ENCODE measurements around the gene KIN.
"Not testable (repeated sequence)": the region's sequence is repeated elsewhere in the genome, so short reads cannot be mapped to it uniquely, and the experiment has no call there.

KIN gene

DNA sequence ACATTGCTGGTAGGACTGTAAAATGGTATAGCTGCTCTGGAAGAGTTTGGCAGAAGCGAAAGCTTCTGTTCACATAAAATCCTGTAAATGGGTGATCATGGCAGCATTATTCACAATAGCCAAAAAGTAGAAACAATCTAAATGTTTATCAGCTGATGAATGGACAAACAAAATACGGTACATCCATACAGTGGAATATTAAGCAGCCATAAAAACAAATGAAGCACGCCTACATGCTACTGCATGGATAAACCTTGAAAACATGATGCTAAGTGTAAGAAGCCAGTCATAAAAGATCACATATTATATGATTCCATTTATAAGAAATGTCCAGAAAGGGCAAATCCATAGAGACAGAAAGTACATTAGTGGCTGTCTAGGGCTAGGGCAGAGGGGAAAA is 32.7 kb downstream of the KIN start:
- TF ChIP-seq, protein P1, sequence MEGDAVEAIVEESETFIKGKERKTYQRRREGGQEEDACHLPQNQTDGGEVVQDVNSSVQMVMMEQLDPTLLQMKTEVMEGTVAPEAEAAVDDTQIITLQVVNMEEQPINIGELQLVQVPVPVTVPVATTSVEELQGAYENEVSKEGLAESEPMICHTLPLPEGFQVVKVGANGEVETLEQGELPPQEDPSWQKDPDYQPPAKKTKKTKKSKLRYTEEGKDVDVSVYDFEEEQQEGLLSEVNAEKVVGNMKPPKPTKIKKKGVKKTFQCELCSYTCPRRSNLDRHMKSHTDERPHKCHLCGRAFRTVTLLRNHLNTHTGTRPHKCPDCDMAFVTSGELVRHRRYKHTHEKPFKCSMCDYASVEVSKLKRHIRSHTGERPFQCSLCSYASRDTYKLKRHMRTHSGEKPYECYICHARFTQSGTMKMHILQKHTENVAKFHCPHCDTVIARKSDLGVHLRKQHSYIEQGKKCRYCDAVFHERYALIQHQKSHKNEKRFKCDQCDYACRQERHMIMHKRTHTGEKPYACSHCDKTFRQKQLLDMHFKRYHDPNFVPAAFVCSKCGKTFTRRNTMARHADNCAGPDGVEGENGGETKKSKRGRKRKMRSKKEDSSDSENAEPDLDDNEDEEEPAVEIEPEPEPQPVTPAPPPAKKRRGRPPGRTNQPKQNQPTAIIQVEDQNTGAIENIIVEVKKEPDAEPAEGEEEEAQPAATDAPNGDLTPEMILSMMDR (IDR thresholded peaks at IDR 0.05; ENCODE audit: low read depth, low read length): no peak

DNA sequence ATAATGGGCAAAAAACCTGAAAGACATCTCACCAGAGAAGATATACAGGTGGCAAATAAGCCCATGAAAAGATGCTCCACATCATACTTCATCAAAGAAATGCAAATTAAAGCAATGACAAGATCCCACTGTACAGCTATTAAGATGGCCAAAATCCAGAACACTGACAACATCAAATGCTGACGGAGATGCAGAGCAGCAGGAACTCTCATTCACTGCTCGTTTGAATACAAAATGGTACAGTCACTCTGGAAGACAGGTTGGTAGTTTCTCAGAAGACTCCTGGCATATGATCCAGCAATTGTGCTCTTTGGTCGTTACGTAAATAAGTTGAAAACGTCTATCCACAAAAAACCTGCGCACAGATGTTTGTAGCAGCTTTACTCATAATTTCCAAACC is 35.5 kb downstream of the KIN start:
- TF ChIP-seq, protein P1 (IDR thresholded peaks at IDR 0.05; ENCODE audit: low read depth, low read length): no peak

More for the DNA sequence above, 32.7 kb downstream of the KIN start:
- no peak for DNase-seq (ENCODE audit: extremely low read depth, low read depth)

DNA sequence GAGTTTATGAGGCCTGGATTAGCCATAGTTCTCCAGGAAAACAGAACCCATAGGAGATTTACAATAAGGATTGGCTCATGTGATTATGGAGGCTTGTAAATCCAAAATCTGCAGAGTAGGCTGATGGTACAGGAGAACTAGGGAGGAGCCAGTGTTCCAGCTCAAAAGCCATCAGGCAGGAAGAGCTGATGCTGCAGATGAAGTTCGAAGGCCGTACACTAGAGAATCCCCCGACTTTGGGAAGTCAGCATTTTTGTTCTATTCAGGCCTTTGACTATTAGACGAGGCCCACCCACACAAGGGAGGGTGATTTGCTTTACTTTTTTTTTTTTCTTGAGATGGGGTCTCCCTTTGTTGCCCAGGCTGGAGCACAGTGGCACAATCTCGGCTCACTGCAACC is 37.6 kb downstream of the KIN start:
- TF ChIP-seq, protein P1 (IDR thresholded peaks at IDR 0.05; ENCODE audit: low read depth, low read length): no peak
- DNase-seq (ENCODE audit: extremely low read depth, low read depth): no peak

More for the DNA sequence above, 35.5 kb downstream of the KIN start:
- no peak for DNase-seq (ENCODE audit: extremely low read depth, low read depth)

DNA sequence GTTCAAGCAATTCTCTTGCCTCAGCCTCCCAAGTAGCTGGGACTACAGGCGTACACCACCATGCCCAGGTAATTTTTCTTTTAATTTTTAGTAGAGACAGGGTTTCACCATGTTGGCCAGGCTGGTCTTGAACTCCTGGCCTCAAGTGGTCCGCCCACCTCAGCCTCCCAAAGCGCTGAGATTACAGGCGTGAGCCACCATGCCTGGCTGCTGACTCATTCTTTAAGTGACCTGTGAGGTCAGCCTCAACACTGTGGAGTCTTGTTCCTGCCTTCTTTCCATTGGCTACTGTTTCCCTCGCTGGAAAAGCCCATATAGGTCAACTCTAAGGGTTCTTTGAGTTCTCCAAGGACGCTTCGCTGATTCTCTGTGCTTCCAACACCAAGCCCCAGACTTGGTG is 39.2 kb downstream of the KIN start:
- DNase-seq (ENCODE audit: extremely low read depth, low read depth): not testable (repeated sequence)

DNA sequence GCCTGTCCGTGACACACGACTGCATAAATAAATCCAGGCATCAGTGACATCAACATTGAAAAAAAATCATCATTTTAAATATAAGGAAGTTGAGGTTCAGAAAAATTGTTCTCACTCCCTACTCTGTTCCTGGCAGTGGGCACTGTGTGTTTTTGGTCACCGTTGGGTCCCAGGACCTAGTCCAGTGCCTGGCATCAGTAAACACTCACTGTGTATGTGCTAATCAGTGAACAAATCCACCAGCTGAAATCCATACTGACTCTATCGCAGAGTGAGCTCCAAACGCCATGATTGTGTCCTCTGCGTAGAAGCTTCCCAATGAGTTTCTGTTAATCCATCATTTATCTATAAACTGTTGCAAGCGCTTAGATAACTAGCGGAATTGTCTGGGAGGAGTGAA is 43.5 kb downstream of the KIN start:
- no peak for DNase-seq (ENCODE audit: extremely low read depth, low read depth)
- TF ChIP-seq, protein P1 (IDR thresholded peaks at IDR 0.05; ENCODE audit: low read depth, low read length): no peak

DNA sequence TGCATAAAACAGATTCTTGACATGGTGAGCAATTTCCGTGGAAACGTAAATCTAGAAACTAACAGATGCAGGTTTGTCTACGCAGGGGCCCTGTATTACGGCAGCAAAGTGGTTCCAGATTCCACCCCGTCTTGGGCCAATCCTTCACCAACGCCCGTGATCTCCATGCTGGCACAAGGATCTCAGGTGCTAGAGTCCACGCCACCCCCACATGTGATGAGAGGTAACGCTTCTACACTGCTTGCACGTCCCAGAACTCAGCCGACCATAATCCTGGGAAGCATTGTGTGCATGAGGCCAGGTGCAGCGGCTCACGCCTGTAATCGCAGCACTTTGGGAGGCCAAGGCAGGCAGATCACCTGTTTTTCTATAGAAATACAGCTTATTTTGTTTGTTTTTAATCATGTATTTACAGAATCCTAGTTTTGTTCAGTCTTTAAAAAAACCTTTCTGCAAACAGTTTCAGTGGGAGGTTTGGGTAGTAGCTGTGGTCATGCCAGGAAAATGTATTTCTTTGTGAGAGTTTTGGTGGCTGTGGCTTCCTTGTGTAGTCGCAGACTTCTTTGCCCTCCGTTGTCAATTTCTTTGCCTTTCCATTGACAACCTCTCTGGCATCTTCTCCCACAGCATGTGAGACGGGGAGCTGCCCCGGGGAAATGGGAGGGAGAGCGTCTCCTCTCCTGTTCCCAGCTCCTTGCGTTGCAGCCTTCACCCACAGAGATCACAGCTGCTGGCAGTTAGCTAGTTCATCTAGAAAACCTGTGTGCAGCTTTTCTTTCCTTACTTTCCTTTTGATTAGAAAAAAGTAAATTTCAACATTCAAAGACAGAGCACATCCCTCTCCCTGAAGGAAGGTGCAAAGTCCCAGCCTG is 49.0 kb downstream of the KIN start:
- TF ChIP-seq, protein P1 (IDR thresholded peaks at IDR 0.05; ENCODE audit: low read depth, low read length): no peak

DNA sequence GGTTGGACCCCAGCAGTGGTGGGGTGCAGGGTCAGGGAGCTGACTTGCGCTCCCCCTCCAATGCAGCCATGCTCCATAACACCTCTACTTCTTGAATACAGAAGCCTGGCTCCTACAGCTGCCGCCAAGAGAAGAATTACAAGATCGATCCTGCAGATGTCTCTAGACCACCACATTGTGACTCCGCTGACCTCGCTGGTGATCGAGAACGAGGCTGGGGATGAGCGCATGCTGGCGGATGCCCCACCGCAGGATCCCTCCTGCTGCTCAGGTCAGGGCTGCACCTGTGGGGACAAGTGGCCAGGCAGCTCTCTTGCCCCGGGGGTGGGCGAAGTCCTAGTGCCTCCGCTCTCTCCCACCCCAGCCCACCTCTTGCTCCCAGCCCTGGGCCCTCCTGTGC is 53.0 kb downstream of the KIN start:
- no peak for DNase-seq (ENCODE audit: extremely low read depth, low read depth)
- TF ChIP-seq, protein P1 (IDR thresholded peaks at IDR 0.05; ENCODE audit: low read depth, low read length): no peak

More for the DNA sequence above, 49.0 kb downstream of the KIN start:
- no peak for DNase-seq (ENCODE audit: extremely low read depth, low read depth)

All from AG09319 (cell line).